Frontal cortex (tissue), 1 donor: Measurements from ENCODE around the gene HOXC11. TPM values are rescaled to one million over a fixed set of nuclear protein-coding genes. Genes with fewer than 3 reads are reported as not detected.

Experiments
- small RNA-seq: library from RNA; depleted of rRNA; stranded (forward); fragments of <200 nt; gene quantifications from one replicate; pipeline ENCODE3, GENCODE V24; 2014
- total RNA-seq: library from RNA; depleted of rRNA; stranded (reverse); fragments of >200 nt; gene quantifications from one replicate; pipeline ENCODE4 v1.2.3, GENCODE V29; 2014

Gene HOXC11
- total RNA-seq, 1 donor from 2014 or later = not detected

Small RNA genes lying within 50 kb of the gene (small RNA-seq; reads per million reads assigned to genes)
- gene AC012531.3 = not detected
- not detected for gene AC012531.4
- not detected for gene MIR196A2
- not detected for gene RF01905
- not detected for gene RF01906

Other genes with a start within 250 kb of the HOXC11 start
- 63.6 TPM for gene CALCOCO1, start 245.7 kb upstream of the HOXC11 start, total RNA-seq
- gene CISTR, start 221.1 kb upstream of the HOXC11 start, total RNA-seq = not detected
- gene HOXC13, start 34.3 kb upstream of the HOXC11 start, total RNA-seq = not detected
- not detected for gene HOXC12, start 18.2 kb upstream of the HOXC11 start, total RNA-seq
- gene HOTAIR, start 1.8 kb downstream of the HOXC11 start, total RNA-seq = not detected
- not detected for gene HOXC10, start 12.0 kb downstream of the HOXC11 start, total RNA-seq
- not detected for gene HOXC9, start 27.0 kb downstream of the HOXC11 start, total RNA-seq
- not detected for gene HOXC8, start 35.9 kb downstream of the HOXC11 start, total RNA-seq
- not detected for gene HOXC6, start 55.3 kb downstream of the HOXC11 start, total RNA-seq
- gene HOXC5, start 59.9 kb downstream of the HOXC11 start, total RNA-seq = not detected
- not detected for gene HOXC4, start 80.7 kb downstream of the HOXC11 start, total RNA-seq
- gene SMUG1, start 215.9 kb downstream of the HOXC11 start, total RNA-seq = 46.9 TPM